LHCN-M2 (cell line): Measurements from ENCODE around the gene ATP13A5. TPM values are rescaled to one million over a fixed set of nuclear protein-coding genes. Genes with fewer than 3 reads are reported as not detected.
A peak's percentile ranks its signal among the peaks of the same experiment; 100 is the strongest.

Experiments
- DNase-seq: peaks from one replicate; pipeline ENCODE4 v3.0.0-alpha.2; 2012; ENCODE audit warnings: low read depth
- total RNA-seq: library from RNA; depleted of rRNA; stranded (reverse); fragments of >200 nt; gene quantifications from 2 replicates; pipeline ENCODE4 v1.2.3, GENCODE V29; 2014

Gene ATP13A5
- total RNA-seq, 1 experiment from 2014 or later, result not detected

DNA sequence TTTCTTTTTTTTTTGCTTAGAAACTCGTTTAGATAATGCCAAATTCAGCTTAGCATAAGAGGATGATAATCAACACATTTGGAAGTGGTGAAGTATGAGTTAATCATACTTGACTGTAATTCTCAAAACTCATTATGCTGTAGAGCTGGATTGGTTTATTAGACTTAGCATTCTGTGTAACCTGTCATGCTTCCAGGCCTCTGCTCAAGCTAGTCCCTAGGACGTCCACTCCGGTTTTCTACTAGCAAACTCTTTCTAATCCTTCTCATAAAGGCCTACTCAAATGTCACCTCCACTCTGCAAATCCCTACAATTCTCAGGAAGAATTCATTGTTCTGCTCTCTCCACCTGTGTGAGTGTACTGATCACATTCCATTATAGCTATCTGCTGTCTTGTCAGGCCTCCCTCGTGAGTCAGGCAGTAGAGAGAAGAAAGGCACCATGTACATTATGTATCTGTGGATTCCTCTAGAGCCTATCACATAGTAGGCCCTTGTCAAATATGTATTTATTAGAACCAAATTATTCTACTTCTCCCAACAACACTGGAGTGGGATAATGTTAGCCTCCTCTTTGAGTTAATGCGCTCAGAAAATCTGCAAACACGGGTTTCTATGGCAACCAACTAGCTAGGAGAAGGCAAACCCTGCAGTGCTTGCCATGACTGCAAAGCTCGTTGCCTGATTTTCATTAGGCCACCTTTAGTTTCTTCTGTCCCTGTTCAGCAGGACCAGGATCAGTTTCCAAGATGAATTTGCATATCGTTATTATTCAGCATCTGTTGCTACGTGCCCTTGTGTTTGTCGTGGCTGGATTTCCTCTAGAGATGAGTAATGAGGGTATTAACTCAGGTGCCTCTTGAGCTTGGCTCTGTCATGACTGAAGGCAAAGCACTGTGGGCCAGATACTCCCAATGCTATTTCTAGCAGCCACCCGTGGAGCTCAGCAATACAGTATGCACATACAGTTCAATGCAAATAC is 30.7 kb downstream of the ATP13A5 start:
- DNase-seq, result no peak

DNA sequence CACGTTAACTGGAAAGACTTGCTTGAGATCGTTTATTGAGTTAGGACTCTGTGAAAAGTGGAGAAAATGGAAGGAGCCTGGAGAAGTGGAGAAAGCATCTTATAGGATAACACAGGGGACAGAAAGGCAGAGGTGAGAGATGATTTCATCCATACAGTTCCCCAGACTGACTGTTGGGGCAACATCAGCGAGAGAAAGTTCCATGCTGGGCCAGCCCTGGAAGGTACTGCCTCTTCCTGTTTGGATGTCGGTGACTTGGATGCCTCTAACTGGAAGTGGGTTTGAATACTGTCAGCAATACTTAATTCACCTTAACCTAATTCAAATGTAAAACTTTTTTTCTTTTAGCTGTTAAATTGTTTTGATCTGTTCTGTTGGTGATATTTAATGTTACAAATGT is 32.3 kb downstream of the ATP13A5 start:
- DNase-seq, result no peak

DNA sequence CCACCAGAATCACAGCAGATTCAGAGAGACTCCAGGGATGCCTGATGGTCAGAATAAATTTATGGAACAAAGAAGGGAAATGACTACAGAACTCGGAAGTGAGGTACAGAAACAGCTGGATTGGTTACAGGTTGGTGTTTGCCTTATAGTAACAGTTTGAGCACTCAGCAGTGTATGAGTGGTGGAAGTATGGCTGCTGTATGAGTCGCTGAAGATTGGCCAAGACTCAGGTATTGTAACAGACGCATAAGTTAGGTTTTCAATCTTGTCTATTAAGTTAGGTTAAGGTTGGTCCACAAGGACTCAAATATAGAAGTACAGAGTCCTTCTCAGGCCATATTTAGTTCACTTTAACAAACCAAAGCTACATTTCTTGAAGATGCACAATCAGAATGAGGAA is 33.1 kb downstream of the ATP13A5 start:
- DNase-seq, result no peak

DNA sequence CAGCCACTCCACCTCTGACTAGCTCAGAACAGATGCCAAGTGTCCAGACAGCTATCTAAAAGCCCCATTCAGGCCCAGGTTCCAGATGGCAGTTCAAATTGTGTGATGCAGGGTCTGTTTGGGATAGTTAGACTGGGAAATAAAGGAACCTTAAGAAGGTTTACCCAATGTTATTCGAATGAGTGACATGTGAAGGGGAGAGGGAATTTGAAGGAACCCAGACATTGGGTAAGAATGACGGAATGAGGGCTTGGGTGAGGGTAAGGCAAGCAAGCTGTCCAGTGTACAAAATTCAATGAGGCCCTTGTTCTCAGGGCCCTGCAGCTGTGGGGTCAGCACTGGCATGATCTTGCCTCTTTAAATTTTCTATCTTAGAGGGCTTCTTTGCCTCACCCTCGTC is 34.1 kb downstream of the ATP13A5 start:
- DNase-seq, result no peak

DNA sequence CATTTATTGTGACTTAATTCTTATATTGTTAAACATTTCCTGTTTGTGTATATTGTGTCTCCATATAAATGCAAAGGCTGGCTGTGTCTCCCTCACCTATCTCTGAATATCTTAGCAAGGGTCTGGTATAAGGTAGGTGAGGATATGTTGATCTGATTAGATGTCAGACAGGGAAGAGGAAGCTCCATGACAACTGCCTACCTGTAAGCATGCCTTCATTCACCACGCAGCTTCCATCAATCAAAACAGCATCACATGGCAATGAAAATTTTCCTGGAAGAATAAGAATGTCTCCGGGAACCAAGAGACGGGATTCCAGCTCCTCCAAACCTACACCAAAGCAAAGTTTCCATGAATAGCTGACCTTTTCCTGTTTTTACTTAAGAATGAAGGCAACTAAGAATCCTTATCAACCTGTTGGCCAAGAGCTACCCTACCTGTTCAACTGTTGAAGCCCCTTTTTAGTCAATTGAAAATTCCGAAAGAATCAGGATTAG is 34.8 kb downstream of the ATP13A5 start:
- DNase-seq, result no peak

DNA sequence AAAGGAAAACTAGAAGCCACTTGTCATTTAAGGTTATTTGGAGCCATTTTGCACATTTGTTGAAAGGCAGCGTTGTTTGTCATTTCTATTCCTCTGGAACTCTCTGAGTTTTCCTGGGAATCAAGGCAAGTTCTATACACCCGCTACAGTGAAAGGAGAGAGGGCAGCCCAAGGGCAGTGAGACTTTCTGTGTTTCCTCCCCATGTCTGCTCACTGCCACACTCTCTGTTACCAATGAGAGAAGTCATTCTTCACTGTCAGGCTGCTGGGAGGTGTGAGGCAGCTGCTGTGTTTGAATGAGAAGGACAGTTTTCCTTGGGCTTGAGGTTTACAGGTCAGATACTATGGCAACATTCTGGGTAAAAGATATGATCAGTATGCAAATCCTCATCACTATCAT is 36.0 kb downstream of the ATP13A5 start:
- DNase-seq, result no peak

DNA sequence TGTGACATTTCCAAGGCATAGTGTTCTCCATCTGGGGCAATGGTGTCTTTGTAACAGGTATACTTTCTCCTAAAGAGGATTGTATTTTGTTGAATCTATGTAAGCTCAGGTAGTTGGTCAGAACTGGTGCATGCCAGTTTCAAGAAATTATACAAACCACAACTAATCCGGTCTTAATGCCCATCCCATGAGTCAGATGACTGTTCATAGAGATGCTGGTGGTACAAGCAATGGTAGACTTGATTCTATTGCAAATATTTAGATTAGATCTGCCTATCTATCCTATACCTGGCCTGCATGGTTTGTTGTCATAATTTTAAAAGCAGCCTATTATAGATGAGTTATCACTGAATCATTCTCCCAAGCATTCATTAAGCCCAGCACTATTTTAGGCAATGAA is 43.5 kb downstream of the ATP13A5 start:
- DNase-seq, result no peak

DNA sequence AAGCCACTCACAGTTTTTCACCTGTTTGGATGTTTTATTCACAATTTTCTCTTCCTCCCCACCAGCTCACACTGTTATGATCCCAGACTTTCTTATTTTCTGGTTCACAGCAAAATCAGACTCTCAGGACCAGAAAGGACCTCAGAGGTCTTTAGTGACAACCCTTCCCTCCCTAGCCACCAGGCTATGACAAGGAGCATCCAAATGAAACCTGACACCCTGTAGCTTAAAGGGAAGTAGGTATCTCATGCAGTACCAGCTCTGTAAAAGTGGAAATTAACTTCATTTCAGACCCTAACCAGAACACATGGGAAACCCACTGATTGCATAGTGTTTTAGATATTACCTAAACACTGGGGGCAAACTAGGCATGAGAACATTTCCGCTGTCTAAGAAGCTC is 45.3 kb downstream of the ATP13A5 start:
- no peak for DNase-seq

DNA sequence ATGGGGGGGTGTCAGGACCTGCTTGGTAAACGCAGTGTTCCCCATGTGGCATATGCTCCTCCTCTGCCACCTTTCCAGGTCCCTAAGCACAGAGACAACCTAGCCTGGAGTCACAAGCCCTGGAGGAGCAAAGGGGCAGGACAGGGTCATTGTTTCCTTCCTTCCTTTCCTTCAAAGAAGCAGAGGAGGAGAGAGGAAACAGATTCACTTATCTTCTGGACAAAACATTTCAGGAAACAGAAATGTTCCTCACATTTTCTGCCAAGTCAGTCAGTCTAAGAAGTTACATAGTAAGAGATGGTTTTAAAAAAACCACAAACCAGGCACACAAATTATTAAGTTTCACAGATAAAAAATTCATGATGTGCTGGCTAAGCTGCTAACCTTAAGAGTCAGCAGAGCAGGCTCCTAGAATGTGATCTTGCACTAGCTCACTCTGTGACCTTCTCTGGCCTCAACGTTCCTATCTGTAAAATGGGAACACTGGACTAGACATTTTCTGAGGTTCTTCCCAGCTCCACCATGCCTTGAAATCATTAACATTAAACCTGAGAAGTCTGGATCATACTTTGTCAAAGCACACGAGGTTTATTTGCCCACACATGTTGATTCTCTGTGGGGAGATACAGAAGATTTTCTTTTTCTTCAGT is 47.9 kb downstream of the ATP13A5 start:
- no peak for DNase-seq

DNA sequence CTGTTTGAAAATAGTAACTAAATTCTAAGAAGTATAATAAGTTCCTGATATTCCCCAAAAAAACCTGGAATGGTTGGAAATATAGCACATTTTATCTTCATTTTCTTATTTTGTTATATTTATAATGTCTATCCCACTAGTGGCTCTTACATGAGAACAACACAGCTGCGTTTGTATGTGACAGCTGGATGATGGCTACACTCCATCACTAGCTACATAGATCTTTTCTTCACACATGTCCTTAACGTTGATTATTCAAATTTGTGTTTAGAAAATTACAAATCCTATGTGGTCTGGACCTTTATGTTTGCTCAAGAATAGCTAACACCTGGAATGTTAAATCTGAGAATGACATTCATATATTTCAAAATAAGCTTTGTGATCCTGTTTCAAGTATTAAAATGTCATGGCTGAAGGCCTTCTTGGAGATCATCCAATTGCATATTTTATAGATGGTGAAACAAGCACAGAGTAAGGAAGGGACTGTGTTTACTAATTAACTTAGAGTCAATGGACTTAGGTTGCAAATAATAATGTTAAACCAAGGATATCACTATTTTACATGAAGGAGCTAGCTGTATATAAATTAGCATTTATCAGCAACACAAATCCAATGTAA is 60.8 kb downstream of the ATP13A5 start:
- no peak for DNase-seq

DNA sequence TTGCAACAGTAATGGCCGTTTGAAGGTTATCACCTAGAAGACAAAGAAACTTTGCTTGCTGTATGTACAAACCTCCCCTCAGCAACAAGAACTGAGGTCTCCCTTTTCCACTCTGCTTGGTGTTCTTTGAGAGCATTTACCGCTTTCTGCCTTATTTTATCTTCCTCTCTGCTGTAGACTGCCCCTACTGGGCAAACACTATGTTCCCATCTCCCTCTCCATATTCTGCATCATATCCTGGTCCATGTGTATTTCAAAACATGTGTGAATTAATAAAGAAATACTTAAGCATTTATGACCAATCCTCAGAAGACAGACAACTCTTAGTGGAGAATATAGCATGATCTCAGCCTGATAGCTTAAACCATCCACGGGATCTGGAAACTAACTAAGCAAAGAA is 64.4 kb downstream of the ATP13A5 start:
- no peak for DNase-seq

DNA sequence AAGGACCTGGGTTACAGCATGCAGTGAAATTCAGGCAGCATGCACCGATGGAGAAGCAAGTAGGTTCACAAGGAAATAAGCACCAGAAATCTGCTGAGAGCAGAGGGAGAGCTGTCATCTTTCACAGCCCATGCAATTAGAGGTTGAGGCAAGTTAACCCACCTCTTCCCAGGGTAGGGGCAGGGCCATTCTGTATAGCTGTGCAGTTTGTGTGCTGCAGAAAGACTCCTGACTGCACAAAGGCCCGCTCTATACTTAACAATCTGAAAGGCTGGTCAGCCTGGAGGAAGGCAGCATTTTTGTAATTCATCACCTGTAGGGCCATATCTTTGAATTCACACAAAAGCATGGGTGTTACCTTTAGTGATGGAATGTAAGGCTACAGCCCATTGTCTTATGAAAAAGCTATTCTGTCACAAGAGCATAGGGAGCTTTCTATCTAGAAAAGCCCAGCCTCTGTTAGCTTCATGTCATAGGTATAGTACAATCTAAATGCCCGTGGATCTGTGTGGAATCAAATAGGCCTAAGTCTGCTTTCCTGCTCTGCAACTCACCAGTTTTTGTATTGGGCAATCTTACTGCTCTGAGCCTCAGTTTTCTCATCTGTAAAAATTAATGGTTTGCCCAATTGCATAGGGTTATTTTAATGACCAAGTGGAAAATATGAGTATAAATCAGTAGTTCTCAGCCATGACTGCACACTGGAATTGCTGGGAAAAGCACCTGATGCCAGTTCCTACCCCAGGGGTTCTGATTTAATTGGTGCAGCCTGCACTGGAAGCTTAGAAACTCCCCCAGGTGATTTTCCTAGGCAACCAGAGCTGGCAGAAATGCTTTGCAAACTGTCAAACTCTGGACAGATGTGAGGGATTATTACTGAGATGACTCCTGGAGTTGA is 65.2 kb downstream of the ATP13A5 start:
- DNase-seq, result no peak

DNA sequence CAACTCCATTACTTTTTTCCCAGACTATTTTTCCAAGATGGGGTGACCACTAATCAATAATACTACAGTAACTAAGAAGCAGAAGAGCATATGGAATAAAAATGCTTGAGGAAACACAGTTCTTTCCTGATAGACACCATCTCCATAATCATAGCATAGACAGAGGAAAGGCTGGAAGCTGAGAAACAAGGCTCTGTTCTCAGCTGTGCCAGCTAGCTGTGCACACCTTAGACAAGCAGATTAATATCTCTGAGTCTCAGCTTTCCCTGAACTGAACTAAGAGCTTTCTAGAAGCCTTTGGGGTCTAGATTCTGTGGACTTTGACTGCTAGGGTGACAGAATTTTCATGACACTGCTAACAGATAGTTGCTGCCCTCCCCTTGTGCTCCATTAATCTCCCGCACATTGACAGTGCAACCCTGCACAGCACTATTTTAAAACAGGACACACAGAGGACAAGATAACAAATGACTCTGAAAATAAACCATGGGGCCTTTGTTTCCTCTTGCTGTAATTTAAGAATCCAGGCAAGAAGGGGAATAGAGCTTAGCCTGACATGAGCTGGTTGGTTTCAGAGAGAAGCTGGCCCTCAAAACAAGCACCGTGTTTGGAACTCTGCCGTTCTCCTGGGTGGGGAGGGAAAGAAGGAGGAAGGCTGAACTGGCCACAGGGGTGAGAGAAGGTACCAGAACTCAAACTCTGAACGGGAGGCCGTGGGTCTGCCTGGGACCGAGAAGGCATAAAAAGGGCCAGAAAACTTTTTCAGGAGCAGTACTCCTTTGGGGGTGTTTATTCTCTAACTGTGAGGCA is 67.4 kb downstream of the ATP13A5 start:
- no peak for DNase-seq

DNA sequence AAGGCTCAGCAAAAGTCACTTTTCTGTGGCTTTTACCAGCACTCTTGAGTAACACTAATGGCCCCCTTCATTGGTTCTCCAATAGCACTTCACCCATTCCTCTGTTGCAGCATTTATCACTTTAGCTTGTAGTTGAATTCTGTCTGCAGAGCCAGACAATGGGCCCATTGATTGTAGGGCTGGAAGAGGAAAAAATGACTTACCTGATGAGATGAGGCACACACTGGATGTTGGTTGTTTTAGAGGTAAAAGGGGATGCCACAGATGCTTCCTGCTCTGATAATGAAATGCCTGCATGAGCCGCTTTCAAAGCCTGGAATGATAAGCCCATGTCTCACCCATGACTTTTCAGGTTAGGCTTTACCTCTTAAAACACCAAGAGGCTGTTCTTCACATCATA is 73.2 kb downstream of the ATP13A5 start:
- no peak for DNase-seq

DNA sequence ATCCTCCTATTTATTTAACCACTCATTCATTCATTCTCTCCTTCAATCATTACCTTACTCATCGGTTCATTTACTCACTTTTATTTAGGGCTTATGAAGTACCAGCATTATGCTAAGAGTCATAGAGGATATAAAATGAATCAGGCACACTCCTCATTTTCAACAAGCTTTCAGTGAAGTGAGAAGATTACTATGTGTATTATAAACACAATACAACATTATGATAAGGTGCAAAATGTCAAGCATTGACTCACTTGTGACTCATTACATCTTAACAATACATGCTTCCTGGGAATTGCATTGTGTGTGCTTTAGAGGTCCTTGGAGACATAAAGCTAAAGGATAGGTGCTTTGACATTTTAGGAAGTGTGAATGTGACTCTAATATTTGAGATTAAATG is 77.1 kb downstream of the ATP13A5 start:
- peak; percentile 4 for DNase-seq

DNA sequence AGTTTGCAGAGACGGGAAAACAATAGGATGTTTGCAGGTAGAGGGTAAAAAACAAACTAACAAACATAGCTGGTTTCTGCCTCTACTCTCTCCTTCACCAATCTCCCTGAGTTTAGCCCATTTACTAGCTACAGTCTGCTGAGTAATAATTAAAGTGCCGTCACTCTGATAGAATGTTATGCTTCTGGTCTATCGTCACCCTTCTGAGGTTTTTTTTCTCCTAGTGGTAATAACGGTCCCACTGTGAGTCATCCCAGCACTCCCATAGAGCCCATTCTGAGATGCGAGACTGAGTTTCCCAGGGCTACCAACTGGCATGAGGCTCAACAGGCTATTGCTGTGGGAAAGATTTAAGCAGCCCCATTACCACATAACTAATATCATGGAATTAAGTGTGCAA is 81.1 kb downstream of the ATP13A5 start:
- DNase-seq, result no peak

DNA sequence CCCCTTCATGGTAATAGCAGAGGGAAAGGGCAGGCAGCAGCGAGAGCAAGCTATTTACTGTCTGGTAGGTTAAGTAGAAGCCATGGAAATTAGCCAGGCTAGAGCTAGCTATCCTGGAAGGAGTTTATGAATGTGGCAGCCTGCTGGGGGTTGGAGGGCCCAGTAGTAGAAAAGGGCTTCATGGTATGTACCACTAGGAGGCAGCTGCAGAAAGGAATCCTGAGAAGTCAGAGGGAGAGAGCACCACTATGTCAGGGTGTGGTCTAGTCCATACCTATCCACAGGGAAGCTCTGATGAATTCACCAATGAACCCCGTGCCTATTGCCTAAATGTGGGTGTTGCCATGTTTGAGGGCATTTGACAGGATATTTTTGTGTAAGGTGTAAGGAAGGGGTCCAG is 82.6 kb downstream of the ATP13A5 start:
- no peak for DNase-seq

DNA sequence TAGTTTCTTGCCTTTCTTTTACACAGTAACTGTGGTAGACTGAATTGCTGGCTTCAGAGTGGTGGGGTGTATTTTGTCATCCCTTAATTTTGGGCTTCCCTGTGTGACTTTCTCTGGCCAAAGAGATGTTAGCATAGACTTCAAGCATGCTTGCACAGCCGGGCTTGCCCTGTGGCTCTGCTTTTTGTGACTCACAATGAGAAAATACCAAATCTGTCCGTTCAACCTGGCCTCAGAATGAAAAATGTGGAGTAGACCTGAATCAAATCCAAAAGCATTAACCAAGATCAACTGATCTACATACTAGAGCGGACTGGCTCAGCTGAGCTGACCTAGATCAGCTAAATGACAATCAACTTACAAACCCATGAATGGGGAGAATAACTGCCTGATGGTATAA is 86.2 kb downstream of the ATP13A5 start:
- DNase-seq, result no peak

DNA sequence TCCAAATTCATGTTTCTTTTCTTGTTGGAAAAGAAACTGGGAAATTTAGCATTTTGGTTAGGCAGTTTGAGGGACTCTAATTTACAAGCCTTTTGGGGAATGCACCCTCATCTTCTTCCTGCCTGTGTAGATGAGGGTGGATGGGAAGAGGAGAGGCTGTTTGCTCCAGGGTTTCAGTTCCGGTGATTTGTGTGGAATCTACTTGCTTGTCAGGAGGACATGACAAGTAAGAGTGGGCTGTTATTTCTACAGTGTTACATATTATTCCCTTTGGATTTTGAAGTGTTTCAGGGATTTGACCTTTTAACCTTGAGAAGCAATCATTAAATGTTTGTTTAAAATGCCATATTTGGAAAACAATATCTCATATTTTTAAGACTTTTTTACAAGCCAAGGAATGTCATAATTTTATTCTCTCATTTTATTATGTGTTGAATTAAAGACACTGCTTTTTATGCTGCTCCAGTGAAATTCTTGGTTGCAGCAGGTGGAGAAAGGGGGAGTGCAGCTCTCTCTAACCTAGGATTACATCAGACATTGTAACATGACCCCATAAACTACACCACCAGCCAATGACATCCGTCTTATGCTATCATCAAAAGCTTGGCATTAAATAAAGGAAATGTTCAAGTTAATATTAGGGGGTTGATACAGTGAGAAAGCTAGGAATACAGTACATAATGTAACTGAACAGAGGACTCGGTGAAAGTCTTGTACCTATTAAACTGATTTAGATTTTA is 107.3 kb downstream of the ATP13A5 start:
- DNase-seq, result no peak

DNA sequence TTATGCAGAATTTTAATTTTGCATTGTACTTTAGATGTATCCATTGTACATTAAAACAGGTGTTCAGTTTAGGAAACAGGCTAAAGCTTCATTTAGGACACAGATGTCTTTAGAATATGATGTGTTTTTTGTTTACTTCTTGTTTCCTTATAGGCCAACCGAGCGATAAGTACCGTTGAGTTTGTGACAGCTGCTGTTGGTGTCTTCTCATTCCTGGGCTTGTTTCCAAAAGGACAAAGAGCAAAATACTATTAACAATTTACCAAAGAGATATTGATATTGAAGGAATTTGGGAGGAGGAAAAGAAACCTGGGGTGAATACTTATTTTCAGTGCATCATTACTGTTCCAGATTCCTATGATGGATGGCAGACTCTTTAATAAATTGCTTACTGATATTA is 108.1 kb downstream of the ATP13A5 start:
- DNase-seq, result no peak
